ENCODE results near the gene PTPRM. TPM values are rescaled to one million over a fixed set of nuclear protein-coding genes. Genes with fewer than 3 reads are reported as not detected.

The PTPRM gene
- total RNA-seq, 1 donor from 2014 or later, result 71.3 TPM

DNA sequence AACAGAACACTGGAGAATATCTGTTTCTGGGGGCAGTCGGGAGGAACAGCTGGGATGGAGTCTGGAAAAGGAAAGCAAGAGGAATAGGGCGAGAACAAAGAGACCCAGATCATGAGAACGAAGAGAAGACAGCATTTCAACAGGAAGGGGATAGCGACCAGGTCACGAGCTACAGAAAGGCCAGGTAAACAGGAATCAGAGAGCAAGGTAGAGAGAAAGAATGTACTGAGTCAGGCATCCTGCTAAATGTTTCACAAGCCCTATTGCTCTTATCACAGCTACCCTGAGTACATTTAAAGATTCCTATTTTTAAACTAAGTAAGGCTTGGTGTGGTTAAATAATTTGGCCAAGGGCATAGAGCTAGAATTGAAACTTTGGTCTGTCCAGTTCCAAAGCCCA is 787.2 kb downstream of the PTPRM start:
- Mint-ChIP-seq H3K36me3 (peaks cover 20% of the 10 kb centered on the region), H3K9me3 (peaks cover 10% of the 10 kb centered on the region), H3K4me3 (no peak overlapping the region), H3K27me3 (ENCODE audit: low read depth) (no peaks in the 10 kb centered on the region), H3K4me1 (peaks cover 2% of the 10 kb centered on the region), H3K27ac (no peak overlapping the region)
- no peak for TF ChIP-seq CTCF (IDR thresholded peaks at IDR 0.05; ENCODE audit: unreplicated experiment)
- no peak for DNase-seq (ENCODE audit: low spot score in 2 of 2, unreplicated experiment in 2 of 2)

DNA sequence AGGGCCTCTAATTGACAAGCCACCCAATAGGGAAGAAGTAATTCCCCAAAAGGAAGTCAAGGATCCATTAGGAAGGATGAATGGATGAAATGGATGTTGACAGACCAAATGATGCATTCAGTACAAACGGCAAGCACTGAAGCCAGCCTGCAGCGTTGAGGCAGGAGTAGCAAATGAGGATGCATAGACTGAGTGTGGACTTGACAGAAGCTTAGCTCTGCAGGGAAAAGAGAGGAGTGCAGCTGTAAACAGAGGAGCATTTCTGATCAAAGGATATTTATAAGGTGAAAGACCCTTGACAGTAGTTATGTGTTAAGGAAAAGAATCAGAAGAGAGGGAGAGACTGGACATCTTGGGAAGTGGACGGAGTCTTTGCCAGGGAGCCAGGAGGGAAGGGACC is 788.9 kb downstream of the PTPRM start:
- no peak for TF ChIP-seq CTCF (IDR thresholded peaks at IDR 0.05; ENCODE audit: unreplicated experiment)
- H3K4me3 Mint-ChIP-seq, result no peak overlapping the region
- H3K4me1 Mint-ChIP-seq, result peaks cover 2% of the 10 kb centered on the region
- no peak overlapping the region for H3K27ac Mint-ChIP-seq
- no peaks in the 10 kb centered on the region for H3K27me3 Mint-ChIP-seq (ENCODE audit: low read depth)
- peaks cover 5% of the 10 kb centered on the region for H3K9me3 Mint-ChIP-seq
- peaks cover 12% of the 10 kb centered on the region for H3K36me3 Mint-ChIP-seq
- no peak for DNase-seq (ENCODE audit: low spot score in 2 of 2, unreplicated experiment in 2 of 2)

DNA sequence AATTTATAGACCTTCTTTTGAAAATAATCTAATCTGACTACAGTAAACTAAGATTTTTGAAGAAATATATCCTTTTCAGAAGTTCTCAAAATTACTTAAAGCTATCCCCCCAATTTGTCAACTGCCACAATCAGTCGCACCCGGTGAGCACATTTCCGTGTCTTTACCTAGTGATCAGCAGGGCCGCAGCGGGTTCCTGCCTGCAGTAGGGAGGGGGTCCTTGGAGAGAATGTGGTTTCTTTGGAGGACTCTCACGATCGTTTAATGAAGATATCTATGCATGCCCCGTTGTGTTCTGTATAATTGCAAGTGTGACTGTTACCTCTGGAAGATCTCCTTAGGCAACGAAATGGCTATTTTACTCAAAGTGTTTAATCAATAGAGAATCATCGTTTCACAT is 790.2 kb downstream of the PTPRM start:
- Mint-ChIP-seq H3K4me1 (peaks cover 2% of the 10 kb centered on the region), H3K27me3 (ENCODE audit: low read depth) (no peaks in the 10 kb centered on the region), H3K4me3 (no peak overlapping the region), H3K27ac (no peak overlapping the region), H3K9me3 (peaks cover 5% of the 10 kb centered on the region), H3K36me3 (peaks cover 8% of the 10 kb centered on the region)
- no peak for TF ChIP-seq CTCF (IDR thresholded peaks at IDR 0.05; ENCODE audit: unreplicated experiment)
- DNase-seq (ENCODE audit: low spot score in 2 of 2, unreplicated experiment in 2 of 2), result no peak

GRCh38 chr18:8358033-8358765 is 791.1 kb downstream of the PTPRM start:
- no peak for TF ChIP-seq CTCF (IDR thresholded peaks at IDR 0.05; ENCODE audit: unreplicated experiment)
- Mint-ChIP-seq H3K9me3 (peaks cover 2% of the 10 kb centered on the region), H3K36me3 (peaks cover 4% of the 10 kb centered on the region), H3K4me3 (no peak overlapping the region), H3K27me3 (ENCODE audit: low read depth) (no peaks in the 10 kb centered on the region), H3K27ac (no peak overlapping the region), H3K4me1 (peaks cover 2% of the 10 kb centered on the region)
- DNase-seq (ENCODE audit: low spot score in 2 of 2, unreplicated experiment in 2 of 2), result no peak

GRCh38 chr18:8359076-8359475 is 792.0 kb downstream of the PTPRM start:
- TF ChIP-seq CTCF (IDR thresholded peaks at IDR 0.05; ENCODE audit: unreplicated experiment), result no peak
- DNase-seq (ENCODE audit: low spot score in 2 of 2, unreplicated experiment in 2 of 2), result no peak
- H3K27me3 Mint-ChIP-seq (ENCODE audit: low read depth), result no peaks in the 10 kb centered on the region
- H3K36me3 Mint-ChIP-seq, result peaks cover 2% of the 10 kb centered on the region
- H3K9me3 Mint-ChIP-seq, result no peaks in the 10 kb centered on the region
- H3K27ac Mint-ChIP-seq, result no peak overlapping the region
- peaks cover 2% of the 10 kb centered on the region for H3K4me1 Mint-ChIP-seq
- no peak overlapping the region for H3K4me3 Mint-ChIP-seq
